Spleen (tissue), 11 donors: Measurements from ENCODE around the gene PFDN6. TPM values are rescaled to one million over a fixed set of nuclear protein-coding genes. Genes with fewer than 3 reads are reported as not detected.
A peak's percentile ranks its signal among the peaks of the same experiment; 100 is the strongest.

Experiments used
- DNase-seq: peaks from one replicate; pipeline ENCODE4 v3.0.0-alpha.2; 2020
- H3K27ac ChIP-seq, 8 donors: fragments of 200-600 bp; sonication (generic) in 7 of 8; 1 replicate in 4 of 8; 2 replicates in 4 of 8; pipeline versions ENCODE4 v1.5.0 to v1.8.0; 2016 to 2021; ENCODE audit warnings: inconsistent platforms in 4 of 8, mild to moderate bottlenecking in 4 of 8, moderate library complexity in 1 of 8
- H3K27me3 ChIP-seq, 7 donors: fragments of 200-600 bp; sonication (generic) in 6 of 7; replicated peaks in 1 of 7; 1 replicate in 4 of 7; 2 replicates in 3 of 7; pipeline versions ENCODE4 v1.5.0 to v1.8.0; 2016 to 2021; ENCODE audit warnings: inconsistent platforms in 3 of 7, mild to moderate bottlenecking in 1 of 7
- H3K36me3 ChIP-seq, 6 donors: fragments of 200-600 bp; sonication (generic) in 5 of 6; 1 replicate in 4 of 6; 2 replicates in 2 of 6; pipeline versions ENCODE4 v1.5.0 to v1.8.0; 2016 to 2021; ENCODE audit warnings: inconsistent platforms in 2 of 6
- H3K4me1 ChIP-seq, 6 donors: fragments of 200-600 bp; sonication (generic) in 5 of 6; 1 replicate in 3 of 6; 2 replicates in 3 of 6; pipeline versions ENCODE4 v1.5.0 to v1.8.0; 2016 to 2021; ENCODE audit warnings: inconsistent platforms in 3 of 6
- H3K4me3 ChIP-seq, 8 donors: fragments of 200-600 bp; sonication (generic) in 7 of 8; 1 replicate in 4 of 8; 2 replicates in 4 of 8; pipeline versions ENCODE4 v1.5.0 to v1.8.0; 2016 to 2021; ENCODE audit warnings: inconsistent platforms in 4 of 8, mild to moderate bottlenecking in 4 of 8, moderate library complexity in 2 of 8
- H3K9me3 ChIP-seq, 8 donors: fragments of 200-600 bp; sonication (generic) in 7 of 8; 1 replicate in 4 of 8; 2 replicates in 4 of 8; pipeline versions ENCODE4 v1.5.0 to v1.8.0; 2016 to 2021; ENCODE audit warnings: inconsistent platforms in 4 of 8
- POLR2A ChIP-seq, 3 donors: fragments of 450-650 bp; IDR thresholded peaks; one replicate each; pipeline ENCODE4 v1.5.1; 2017; ENCODE audit warnings: antibody characterized with exemption in 3 of 3, mild to moderate bottlenecking in 1 of 3
- POLR2AphosphoS5 ChIP-seq, 3 donors: sonication (generic); formaldehyde crosslinking; IDR thresholded peaks; one replicate each; pipeline ENCODE4 v1.5.1; 2017; ENCODE audit warnings: antibody characterized with exemption in 3 of 3
- WGBS, 5 donors: extraction: QIAGEN DNeasy Blood & Tissue Kit in 3 of 5; methylation state at CpG; one replicate each; pipeline versions ENCODE4 v1.1.5 to v1.1.7; 2013 to 2018; 5-methylcytosine and 5-hydroxymethylcytosine counted together
- intact Hi-C: fragments of 100-400 bp; cut with DNase I; formaldehyde crosslinking; loops from one replicate; pipeline ENCODE4 v1.15.0; 2023; ENCODE audit warnings: low total_unique reads
- polyA plus RNA-seq, 3 donors: library from polyadenylated mRNA; stranded (reverse); fragments of 200-250 nt; gene quantifications; one replicate each; pipeline ENCODE4 v1.2.1, GENCODE V29; 2013
- total RNA-seq, 7 donors: library from RNA; depleted of rRNA in 3 of 7; stranded (reverse); fragments of >200 nt in 3 of 7; fragmentation: NEBNext Ultra II Directional in 4 of 7; extraction: Animal tissue kit (Norgen Biotek cat#: 25700) in 4 of 7; gene quantifications; one replicate each; pipeline versions ENCODE4 v1.1.0 to v1.2.1, GENCODE V29; 2016 to 2021
- TF ChIP-seq, protein P1 (sequence below), 11 experiments: fragments of 200-600 bp in 7 of 11; fragments of 450-650 bp in 4 of 11; sonication (generic) in 4 of 11; IDR thresholded peaks in 8 of 11; conservative IDR thresholded peaks in 3 of 11; 1 replicate in 7 of 11; 2 replicates in 4 of 11; pipeline versions ENCODE4 v1.4.0 to v1.8.0; 2016 to 2021; ENCODE audit warnings: antibody characterized with exemption in 11 of 11, inconsistent platforms in 4 of 11, mild to moderate bottlenecking in 1 of 11
- donor health status: healthy with polysubstance abuse.
- donor health status: DM: no; HTN: no; CAD: no; lungs with moderate emphysema.
- donor health status: DM: no; HTN: no; CAD: no.
- donor health status: Bipolar disorder and iron deficiency.
- donor health status: healthy.
- donor health status: DM: no; HTN: no; CAD: no.
- donor health status: DM: yes; HTN: yes; CAD: no.

PFDN6 gene
- total and polyA plus RNA-seq, 10 donors, result 11.3 to 169 (median 32.7) TPM

DNA sequence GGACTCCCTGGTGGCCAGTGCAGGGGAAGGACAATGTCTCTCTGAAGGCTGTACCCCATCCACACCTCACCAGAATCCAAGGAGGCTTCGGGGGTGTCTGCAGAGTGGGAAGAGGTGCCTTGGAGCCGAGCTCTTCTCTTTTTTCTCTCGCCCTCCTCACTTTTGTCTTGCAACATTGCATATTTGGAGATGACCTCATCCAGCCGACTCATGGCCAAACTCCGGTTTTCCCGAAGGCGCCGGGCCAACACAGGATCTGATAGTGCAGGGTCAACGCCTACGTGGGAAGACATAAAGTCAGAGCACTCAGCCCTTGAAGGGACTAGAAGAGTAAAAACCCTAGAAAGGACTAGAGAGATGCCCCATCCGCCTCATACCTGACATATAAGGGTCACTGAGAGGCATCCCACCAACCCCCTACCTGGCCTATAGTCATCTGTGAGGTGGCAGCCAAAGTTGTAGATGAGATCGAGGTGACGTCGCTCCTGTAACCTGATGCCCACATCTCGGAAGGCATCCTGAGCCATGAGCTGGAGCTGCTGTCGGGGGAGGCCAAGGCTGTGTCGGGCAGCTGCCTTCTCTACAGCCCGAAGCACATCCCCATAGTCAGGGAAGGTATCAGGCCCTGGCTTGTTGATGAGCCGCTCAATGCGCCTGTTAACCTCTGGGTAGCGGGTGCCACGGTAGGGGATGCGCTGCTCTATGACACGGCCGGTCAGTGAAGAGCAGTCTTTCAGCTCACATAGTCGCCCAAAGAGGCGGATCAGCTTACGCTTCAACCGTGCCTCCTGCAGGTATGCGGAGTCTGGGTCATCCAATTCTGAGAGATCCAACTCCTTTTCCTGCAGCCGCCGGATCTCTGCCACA is 31.1 kb downstream of the PFDN6 start:
- H3K36me3 ChIP-seq, result peaks cover 2 to 47% (median 29%) of the 10 kb centered on the region in 6 donors
- no peaks in the 10 kb centered on the region for H3K27me3 ChIP-seq
- peak; percentile 77 for DNase-seq
- TF ChIP-seq POLR2AphosphoS5 (IDR thresholded peaks at IDR 0.05) (no peak), POLR2A (IDR thresholded peaks at IDR 0.05) (no peak)
- TF ChIP-seq, protein P1, sequence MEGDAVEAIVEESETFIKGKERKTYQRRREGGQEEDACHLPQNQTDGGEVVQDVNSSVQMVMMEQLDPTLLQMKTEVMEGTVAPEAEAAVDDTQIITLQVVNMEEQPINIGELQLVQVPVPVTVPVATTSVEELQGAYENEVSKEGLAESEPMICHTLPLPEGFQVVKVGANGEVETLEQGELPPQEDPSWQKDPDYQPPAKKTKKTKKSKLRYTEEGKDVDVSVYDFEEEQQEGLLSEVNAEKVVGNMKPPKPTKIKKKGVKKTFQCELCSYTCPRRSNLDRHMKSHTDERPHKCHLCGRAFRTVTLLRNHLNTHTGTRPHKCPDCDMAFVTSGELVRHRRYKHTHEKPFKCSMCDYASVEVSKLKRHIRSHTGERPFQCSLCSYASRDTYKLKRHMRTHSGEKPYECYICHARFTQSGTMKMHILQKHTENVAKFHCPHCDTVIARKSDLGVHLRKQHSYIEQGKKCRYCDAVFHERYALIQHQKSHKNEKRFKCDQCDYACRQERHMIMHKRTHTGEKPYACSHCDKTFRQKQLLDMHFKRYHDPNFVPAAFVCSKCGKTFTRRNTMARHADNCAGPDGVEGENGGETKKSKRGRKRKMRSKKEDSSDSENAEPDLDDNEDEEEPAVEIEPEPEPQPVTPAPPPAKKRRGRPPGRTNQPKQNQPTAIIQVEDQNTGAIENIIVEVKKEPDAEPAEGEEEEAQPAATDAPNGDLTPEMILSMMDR (IDR thresholded peaks at IDR 0.05 in 8 of 11, conservative IDR thresholded peaks at IDR 0.05 in 3 of 11), result no peak
- WGBS, 5 donors, result 75 to 89% (median 83%) methylated on average over 26 to 32 of the region's 32 CpGs
- H3K4me3 ChIP-seq, result peak overlapping the region in 3 of 8 donors; percentile 76 to 93 (median 77)
- intact Hi-C loops, result no loop called here
- no peaks in the 10 kb centered on the region for H3K9me3 ChIP-seq
- H3K27ac ChIP-seq, result peak overlapping the region in 7 of 8 donors; percentile 1 to 100 (median 46)
- peaks cover 47 to 88% (median 78%) of the 10 kb centered on the region in 6 donors for H3K4me1 ChIP-seq

DNA sequence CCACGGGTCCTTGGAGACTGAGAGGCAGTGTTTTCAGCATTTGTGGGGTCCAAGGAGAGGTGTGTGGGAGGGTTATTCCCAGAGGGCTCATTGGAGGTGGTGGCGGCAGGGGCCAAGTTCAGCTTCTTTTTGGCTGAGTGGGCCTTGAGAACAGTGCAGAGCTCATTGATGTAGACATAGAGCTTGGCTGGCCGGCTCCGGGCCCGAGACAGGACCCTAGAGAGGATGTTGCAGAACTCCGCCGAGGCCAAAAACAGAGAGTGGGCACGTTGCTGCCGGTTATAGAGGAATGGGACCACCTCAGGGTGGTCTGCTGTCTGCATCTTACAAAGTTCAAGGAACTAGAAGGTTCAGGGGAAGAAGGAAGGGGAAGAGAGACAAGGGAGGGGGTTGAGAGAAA is 31.8 kb downstream of the PFDN6 start:
- no peaks in the 10 kb centered on the region for H3K27me3 ChIP-seq
- peak; percentile 78 for DNase-seq
- no peaks in the 10 kb centered on the region for H3K9me3 ChIP-seq
- peaks cover 2 to 40% (median 29%) of the 10 kb centered on the region in 6 donors for H3K36me3 ChIP-seq
- H3K4me3 ChIP-seq, result peak overlapping the region in 7 of 8 donors; percentile 49 to 93 (median 76)
- 73 to 82% (median 81%) methylated on average over 9 of the region's 9 CpGs for WGBS, 5 donors
- no peak for TF ChIP-seq POLR2A (IDR thresholded peaks at IDR 0.05)
- TF ChIP-seq, protein P1 (IDR thresholded peaks at IDR 0.05 in 8 of 11, conservative IDR thresholded peaks at IDR 0.05 in 3 of 11), result no peak
- TF ChIP-seq POLR2AphosphoS5 (IDR thresholded peaks at IDR 0.05), result no peak
- intact Hi-C loops, result no loop called here
- H3K27ac ChIP-seq, result peak overlapping the region in 5 of 8 donors; percentile 85 to 100 (median 96)
- peaks cover 46 to 86% (median 71%) of the 10 kb centered on the region in 6 donors for H3K4me1 ChIP-seq

DNA sequence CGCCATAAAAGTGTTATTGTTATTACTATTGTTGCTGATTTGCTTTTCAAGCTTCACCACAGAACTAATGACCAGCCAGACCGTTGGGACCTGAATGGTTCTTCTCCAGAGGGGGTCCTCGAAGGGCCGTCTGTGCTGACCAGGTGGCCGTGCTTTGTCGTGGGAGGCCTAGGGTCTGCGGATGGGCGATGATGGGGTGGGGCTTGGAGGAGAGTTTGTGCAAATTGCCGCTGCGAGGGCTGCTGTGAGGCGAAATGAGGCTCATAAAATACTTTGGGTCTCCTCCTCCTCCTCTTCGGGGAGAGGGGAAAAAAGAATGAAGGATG is 34.2 kb downstream of the PFDN6 start:
- Histone ChIP-seq H3K27ac (peak overlapping the region; percentile 77 to 100 (median 94)), H3K4me1 (peaks cover 34 to 68% (median 54%) of the 10 kb centered on the region in 6 donors), H3K4me3 (peak overlapping the region; percentile 49 to 93 (median 76)), H3K27me3 (no peaks in the 10 kb centered on the region), H3K36me3 (peaks cover 2 to 31% (median 28%) of the 10 kb centered on the region in 6 donors), H3K9me3 (no peaks in the 10 kb centered on the region)
- TF ChIP-seq POLR2A (IDR thresholded peaks at IDR 0.05), result no peak
- TF ChIP-seq POLR2AphosphoS5 (IDR thresholded peaks at IDR 0.05), result no peak
- TF ChIP-seq, protein P1 (IDR thresholded peaks at IDR 0.05 in 8 of 11, conservative IDR thresholded peaks at IDR 0.05 in 3 of 11), result no peak
- 1 to 3% (median 1%) methylated on average over 12 of the region's 12 CpGs for WGBS, 5 donors
- DNase-seq, result peak; percentile 87
- intact Hi-C loops, result no loop called here

DNA sequence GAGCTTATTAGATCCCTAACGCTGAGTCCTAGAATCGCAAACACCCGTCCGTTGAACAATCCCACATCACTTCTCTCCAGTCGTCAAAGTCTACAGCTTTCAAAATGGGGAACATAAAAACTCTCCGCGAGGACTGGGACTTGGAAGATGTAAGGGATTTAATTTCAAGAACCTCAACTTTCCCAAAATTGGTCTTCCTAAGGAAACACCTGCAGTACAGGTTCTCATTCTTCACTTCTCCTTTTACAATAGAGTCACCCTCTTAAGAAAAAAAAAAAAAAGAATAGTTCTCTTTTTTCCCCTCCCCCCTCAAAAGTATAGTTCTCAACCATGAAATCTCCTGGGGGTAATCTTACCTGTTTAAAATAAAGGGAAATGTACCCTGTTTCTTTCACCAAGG is 34.7 kb downstream of the PFDN6 start:
- TF ChIP-seq POLR2AphosphoS5 (IDR thresholded peaks at IDR 0.05) (no peak), POLR2A (IDR thresholded peaks at IDR 0.05) (no peak)
- Histone ChIP-seq H3K4me1 (peaks cover 28 to 62% (median 48%) of the 10 kb centered on the region in 6 donors), H3K36me3 (peaks cover 0 to 26% (median 23%) of the 10 kb centered on the region in 6 donors), H3K4me3 (peak overlapping the region; percentile 49 to 93 (median 76)), H3K27ac (peak overlapping the region; percentile 77 to 100 (median 94)), H3K27me3 (no peaks in the 10 kb centered on the region), H3K9me3 (no peaks in the 10 kb centered on the region)
- intact Hi-C loops, result no loop called here
- DNase-seq, result no peak
- WGBS, 5 donors, result 9 to 21% (median 12%) methylated on average over 7 of the region's 7 CpGs
